ENCODE results near the gene HNMT.

DNA sequence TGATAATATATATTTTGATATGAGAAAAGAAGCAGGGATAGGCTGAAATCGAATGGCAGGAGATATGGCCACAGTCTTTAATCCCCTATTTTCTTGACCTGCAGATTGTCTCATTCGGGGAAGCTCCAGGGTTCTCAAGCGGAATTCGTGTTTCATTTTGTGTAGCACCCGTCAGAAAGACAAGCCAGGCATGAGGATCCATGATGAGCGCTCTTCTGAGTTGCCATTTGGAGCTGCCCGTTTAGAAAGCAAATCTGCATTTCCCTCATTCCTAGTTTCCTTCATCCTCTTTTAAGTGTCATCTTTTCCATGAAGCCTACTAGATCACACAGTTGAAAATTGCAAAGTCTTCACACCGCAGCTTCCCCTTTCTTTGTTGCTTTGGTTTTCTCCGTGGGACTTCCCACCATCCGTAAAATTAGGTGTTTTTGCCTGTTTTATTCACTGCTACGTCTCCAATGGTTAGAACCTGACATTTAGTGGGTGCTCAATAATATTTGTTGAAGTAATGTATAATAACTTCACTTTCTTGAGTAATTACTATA lies 16.9 kb downstream of the HNMT start:
- TF ChIP-seq POLR2A (IDR thresholded peaks at IDR 0.05), result no peak
- TF ChIP-seq CTCF (IDR thresholded peaks at IDR 0.05), result no peak
- TF ChIP-seq EP300 (IDR thresholded peaks at IDR 0.05), result peak in 1 of 2 donors; percentile 12

Measured in tibial nerve (tissue), 4 donors.